PC-3 (cell line): ENCODE data around the gene TRIM24. TPM values are rescaled to one million over a fixed set of nuclear protein-coding genes. Genes with fewer than 3 reads are reported as not detected.

ENCODE experiments used
- ATAC-seq: fragments of 200-7000 bp; cut with Tn5 transposase; 2 replicates; pipeline ENCODE4 v1.9.1; 2020; ENCODE audit warnings: mild to moderate bottlenecking, moderate library complexity
- BruUV-seq: library from RNA; stranded (reverse); fragments of 400-500 nt; replicated peaks from 2 replicates; lab custom pipeline; 2021; lab: Mats Ljungman, UMichigan
- CTCF ChIA-PET: fragments of 300-600 bp; sonication (Branson Sonifier 250); formaldehyde crosslinking; loops from one replicate; lab custom pipeline; 2022; ENCODE audit warnings: antibody characterized with exemption; lab: Charles Lee
- POLR2A ChIA-PET: fragments of 300-600 bp; sonication (Branson Sonifier 250); formaldehyde crosslinking; loops from one replicate; lab custom pipeline; 2022; ENCODE audit warnings: antibody characterized with exemption; ENCODE audit not compliant: unreplicated experiment; lab: Charles Lee
- DNase-seq: peaks from one replicate; pipeline ENCODE4 v3.0.0-alpha.2; 2015
- H2AFZ ChIP-seq: fragments of 300-600 bp; sonication (generic); 2 replicates; pipeline ENCODE4 v1.6.0; 2016; ENCODE audit warnings: antibody characterized with exemption, low read length
- H3F3A ChIP-seq: fragments of 300-600 bp; sonication (generic); one replicate; pipeline ENCODE4 v1.6.0; 2017; ENCODE audit warnings: antibody characterized with exemption, low read length, control low read depth, mild to moderate bottlenecking; ENCODE audit not compliant: unreplicated experiment
- H3K27ac ChIP-seq: fragments of 300-600 bp; sonication (generic); 2 replicates; pipeline ENCODE4 v1.5.1; 2016; ENCODE audit warnings: mild to moderate bottlenecking, low read length
- H3K27me3 ChIP-seq: fragments of 300-600 bp; sonication (generic); 2 replicates; pipeline ENCODE4 v1.6.1; 2016; ENCODE audit warnings: low read length, mixed read lengths
- H3K36me3 ChIP-seq: fragments of 300-600 bp; sonication (generic); 2 replicates; pipeline ENCODE4 v1.6.1; 2016; ENCODE audit warnings: low read depth, mixed run types, low read length, mixed read lengths
- H3K4me1 ChIP-seq: fragments of 300-600 bp; sonication (generic); 2 replicates; pipeline ENCODE4 v1.5.1; 2016; ENCODE audit warnings: low read length; ENCODE audit not compliant: insufficient read depth
- H3K4me2 ChIP-seq: fragments of 300-600 bp; sonication (generic); 2 replicates; pipeline ENCODE4 v1.6.0; 2016; ENCODE audit warnings: low read length
- H3K4me3 ChIP-seq: fragments of 300-600 bp; sonication (generic); 2 replicates; pipeline ENCODE4 v1.5.1; 2016; ENCODE audit warnings: mild to moderate bottlenecking, low read length, mixed read lengths
- H3K79me2 ChIP-seq: fragments of 300-600 bp; sonication (generic); 2 replicates; pipeline ENCODE4 v1.6.1; 2017; ENCODE audit warnings: low read length, mixed read lengths
- H3K9ac ChIP-seq: fragments of 300-600 bp; sonication (generic); 2 replicates; pipeline ENCODE4 v1.6.0; 2016; ENCODE audit warnings: mild to moderate bottlenecking, low read length
- H3K9me2 ChIP-seq: fragments of 300-600 bp; sonication (generic); replicated peaks from 2 replicates; pipeline ENCODE4 v1.6.1; 2016; ENCODE audit warnings: mixed run types, low read length, mixed read lengths
- H3K9me3 ChIP-seq: fragments of 300-600 bp; sonication (generic); 2 replicates; pipeline ENCODE4 v1.6.1; 2016; ENCODE audit warnings: low read length, mixed read lengths
- H4K20me1 ChIP-seq: fragments of 300-600 bp; sonication (generic); 2 replicates; pipeline ENCODE4 v1.6.1; 2016; ENCODE audit warnings: low read length, mixed read lengths
- CTCF ChIP-seq: fragments of 300-600 bp; sonication (generic); conservative IDR thresholded peaks from 2 replicates; pipeline ENCODE4 v1.5.1; 2017; ENCODE audit warnings: antibody characterized with exemption, low read depth, mild to moderate bottlenecking, low read length
- EZH2 ChIP-seq: fragments of 300-600 bp; sonication (generic); IDR thresholded peaks from one replicate; pipeline ENCODE4 v1.6.1; 2017; ENCODE audit warnings: antibody characterized with exemption, mild to moderate bottlenecking, low read length; ENCODE audit not compliant: unreplicated experiment
- EZH2phosphoT487 ChIP-seq: fragments of 300-600 bp; sonication (generic); IDR thresholded peaks from 2 replicates; pipeline ENCODE4 v1.6.1; 2018; ENCODE audit warnings: mild to moderate bottlenecking, antibody characterized with exemption, low read length, borderline replicate concordance
- intact Hi-C: fragments of 100-400 bp; cut with micrococcal nuclease; formaldehyde crosslinking; loops from 2 replicates; pipeline ENCODE4 v1.9.0; 2023
- total RNA-seq: library from RNA; depleted of rRNA; stranded (reverse); fragments of >200 nt; gene quantifications from 2 replicates; pipeline ENCODE4 v1.2.3, GENCODE V29; 2014

Gene TRIM24
- total RNA-seq, 1 experiment from 2014 or later = 12.9 TPM

GRCh38 chr7:138595454-138595853, 135.4 kb downstream of the TRIM24 start:
- no peak overlapping the region for H3K4me2 ChIP-seq
- TF ChIP-seq EZH2phosphoT487 = no peak
- no peak for TF ChIP-seq CTCF
- no peak for TF ChIP-seq EZH2
- H3K79me2 ChIP-seq = no peaks in the 10 kb centered on the region
- no peaks in the 10 kb centered on the region for H3K9me2 ChIP-seq
- H4K20me1 ChIP-seq = no peaks in the 10 kb centered on the region
- no peak overlapping the region for H3K9ac ChIP-seq
- no peak overlapping the region for H2AFZ ChIP-seq
- H3K9me3 ChIP-seq = no peaks in the 10 kb centered on the region
- no TSS peak for BruUV-seq
- no peaks in the 10 kb centered on the region for H3K36me3 ChIP-seq
- no peaks in the 10 kb centered on the region for H3K4me1 ChIP-seq
- intact Hi-C loops = no loop called here
- DNase-seq = no peak
- H3K27ac ChIP-seq = no peak overlapping the region
- no peaks in the 10 kb centered on the region for H3F3A ChIP-seq
- H3K27me3 ChIP-seq = no peaks in the 10 kb centered on the region
- H3K4me3 ChIP-seq = no peak overlapping the region
- CTCF ChIA-PET = no interaction called here
- ATAC-seq = no peak
- POLR2A ChIA-PET = no interaction called here

GRCh38 chr7:138602451-138602850, 142.4 kb downstream of the TRIM24 start:
- Histone ChIP-seq H3K4me2 (no peak overlapping the region), H3K4me3 (no peak overlapping the region), H3K79me2 (no peaks in the 10 kb centered on the region), H3K4me1 (no peaks in the 10 kb centered on the region), H3K9me2 (no peaks in the 10 kb centered on the region), H2AFZ (no peak overlapping the region), H3K9me3 (no peaks in the 10 kb centered on the region), H3K27ac (no peak overlapping the region), H3K27me3 (no peaks in the 10 kb centered on the region), H3K36me3 (no peaks in the 10 kb centered on the region), H4K20me1 (no peaks in the 10 kb centered on the region), H3K9ac (no peak overlapping the region), H3F3A (no peaks in the 10 kb centered on the region)
- intact Hi-C loops = no loop called here
- TF ChIP-seq EZH2phosphoT487 = no peak
- no peak for DNase-seq
- CTCF ChIA-PET = no interaction called here
- no TSS peak for BruUV-seq
- ATAC-seq = no peak
- POLR2A ChIA-PET = no interaction called here

- ChIA-PET POLR2A (no interaction called here), CTCF (no interaction called here)
- Histone ChIP-seq H3K4me1 (no peaks in the 10 kb centered on the region), H3K27me3 (no peaks in the 10 kb centered on the region), H3K9me3 (no peaks in the 10 kb centered on the region), H3K36me3 (no peaks in the 10 kb centered on the region), H3K9ac (no peak overlapping the region), H3K4me2 (no peak overlapping the region), H3F3A (no peaks in the 10 kb centered on the region), H3K4me3 (no peak overlapping the region), H2AFZ (no peak overlapping the region), H3K9me2 (no peaks in the 10 kb centered on the region), H4K20me1 (no peaks in the 10 kb centered on the region), H3K27ac (no peak overlapping the region), H3K79me2 (no peaks in the 10 kb centered on the region)
- DNase-seq (no peak), ATAC-seq (no peak)
- TF ChIP-seq CTCF = no peak
- TF ChIP-seq EZH2 = no peak
- TF ChIP-seq EZH2phosphoT487 = no peak
- BruUV-seq = no TSS peak
- intact Hi-C loops = no loop called here
Observed at GRCh38 chr7:138603549-138604318, 143.7 kb downstream of the TRIM24 start.
